ENCODE data around the gene XXYLT1. TPM values are rescaled to one million over a fixed set of nuclear protein-coding genes. Genes with fewer than 3 reads are reported as not detected.

The XXYLT1 gene
- total RNA-seq = 15.5 and 18.0 TPM in 2 replicates

GRCh38 chr3:195270817-195271409, at the start of gene XXYLT1:
TSS of gene XXYLT1 (minus strand) at chr3:195271159. CDS start at chr3:195271058, 101 bp downstream.

Other genes with a start within 250 kb of the XXYLT1 start
- gene ACAP2, start 171.9 kb upstream of the XXYLT1 start, total RNA-seq = 20.3 and 20.5 TPM in 2 replicates

Data from bronchus fibroblast of lung (primary cell).